ENCODE results near the gene PINK1. TPM values are rescaled to one million over a fixed set of nuclear protein-coding genes. Genes with fewer than 3 reads are reported as not detected.

PINK1 gene
- total and polyA plus RNA-seq, 8 donors, result 28.6 to 56.3 (median 35.3) TPM

- no peaks in the 10 kb centered on the region for H3K9me3 ChIP-seq
- no peak overlapping the region for H3K27ac ChIP-seq
- H3K4me1 ChIP-seq, result no peaks in the 10 kb centered on the region
- no peak for ATAC-seq
- H3K4me3 ChIP-seq, result no peak overlapping the region
- no peak for TF ChIP-seq CTCF (IDR thresholded peaks at IDR 0.05)
- peaks cover 0 to 96% of the 10 kb centered on the region in 2 donors for H3K36me3 ChIP-seq
- intact Hi-C loops (cut with DNase I), result no loop called here
- DNase-seq, result no peak
- H3K27me3 ChIP-seq, result no peaks in the 10 kb centered on the region
Observed at GRCh38 chr1:20641975-20642374, 8.7 kb downstream of the PINK1 start.

- H3K27ac ChIP-seq, result no peak overlapping the region
- no peaks in the 10 kb centered on the region for H3K9me3 ChIP-seq
- H3K27me3 ChIP-seq, result no peaks in the 10 kb centered on the region
- H3K4me1 ChIP-seq, result no peaks in the 10 kb centered on the region
- peaks cover 0 to 96% of the 10 kb centered on the region in 2 donors for H3K36me3 ChIP-seq
- DNase-seq (no peak), ATAC-seq (no peak)
- no peak overlapping the region for H3K4me3 ChIP-seq
- TF ChIP-seq CTCF (IDR thresholded peaks at IDR 0.05), result no peak
- intact Hi-C loops (cut with DNase I), result no loop called here
Observed at GRCh38 chr1:20643080-20643479, 9.8 kb downstream of the PINK1 start.

- Histone ChIP-seq H3K4me3 (no peak overlapping the region), H3K27ac (no peak overlapping the region), H3K9me3 (no peaks in the 10 kb centered on the region), H3K4me1 (no peaks in the 10 kb centered on the region), H3K36me3 (peaks cover 0 to 96% of the 10 kb centered on the region in 2 donors), H3K27me3 (no peaks in the 10 kb centered on the region)
- no peak for ATAC-seq
- intact Hi-C loops (cut with DNase I), result no loop called here
- TF ChIP-seq CTCF (IDR thresholded peaks at IDR 0.05), result no peak
- no peak for DNase-seq
Observed at GRCh38 chr1:20644416-20644815, 11.2 kb downstream of the PINK1 start.

- intact Hi-C loops (cut with DNase I), result no loop called here
- Histone ChIP-seq H3K4me3 (no peak overlapping the region), H3K27me3 (no peaks in the 10 kb centered on the region), H3K36me3 (peaks cover 0 to 99% of the 10 kb centered on the region in 2 donors), H3K9me3 (no peaks in the 10 kb centered on the region), H3K4me1 (no peaks in the 10 kb centered on the region), H3K27ac (no peak overlapping the region)
- no peak for TF ChIP-seq CTCF (IDR thresholded peaks at IDR 0.05)
- ATAC-seq (no peak), DNase-seq (no peak)
Observed at GRCh38 chr1:20645414-20645813, 12.2 kb downstream of the PINK1 start.

- intact Hi-C loops (cut with DNase I), result no loop called here
- H3K27me3 ChIP-seq, result no peaks in the 10 kb centered on the region
- H3K9me3 ChIP-seq, result no peaks in the 10 kb centered on the region
- no peak overlapping the region for H3K4me3 ChIP-seq
- ATAC-seq (no peak), DNase-seq (no peak)
- H3K27ac ChIP-seq, result no peak overlapping the region
- no peak for TF ChIP-seq CTCF (IDR thresholded peaks at IDR 0.05)
- peaks cover 0 to 99% of the 10 kb centered on the region in 2 donors for H3K36me3 ChIP-seq
- no peaks in the 10 kb centered on the region for H3K4me1 ChIP-seq
Observed at GRCh38 chr1:20648438-20648837, 15.2 kb downstream of the PINK1 start.

Data from left lung (tissue), 10 donors.